ENCODE data around the gene ZMIZ1. TPM values are rescaled to one million over a fixed set of nuclear protein-coding genes. Genes with fewer than 3 reads are reported as not detected.

ZMIZ1 gene
- total and polyA plus RNA-seq, 4 donors, result 18.3 to 80.2 (median 42.6) TPM

- Histone ChIP-seq H3K27me3 (ENCODE audit: control insufficient read depth in 3 of 3, insufficient read depth in 3 of 3, low read length in 2 of 3) (no peaks in the 10 kb centered on the region), H3K27ac (ENCODE audit: low read depth in 1 of 2, low read length in 1 of 2) (peak overlapping the region; percentile 90 to 96), H3K4me1 (ENCODE audit: control insufficient read depth in 5 of 5, insufficient read depth in 5 of 5, low read length in 5 of 5) (peaks cover 0 to 20% (median 6%) of the 10 kb centered on the region in 5 donors), H3K36me3 (ENCODE audit: control insufficient read depth in 4 of 4, insufficient read depth in 4 of 4, low read length in 4 of 4) (peaks cover 11 to 34% (median 22%) of the 10 kb centered on the region in 4 donors), H3K4me3 (peak overlapping the region; percentile 67), H3K9me3 (ENCODE audit: control insufficient read depth in 4 of 4, insufficient read depth in 3 of 4, low read length in 3 of 4) (no peaks in the 10 kb centered on the region), H3K9ac (ENCODE audit: insufficient read depth in 1 of 2, low read length in 2 of 2) (peak overlapping the region; percentile 30 to 41)
- DNase-seq (no peak), ATAC-seq (ENCODE audit: insufficient read depth, low FRiP score) (no peak)
- WGBS, 2 donors, result 64 to 73% methylated on average over 3 of the region's 3 CpGs
- TF ChIP-seq CTCF (IDR thresholded peaks at IDR 0.05; ENCODE audit: control extremely low read depth, extremely low read depth), result no peak
These were observed 279.8 kb downstream of the ZMIZ1 start for GRCh38 chr10:79348640-79348988.

- H3K36me3 ChIP-seq (ENCODE audit: control insufficient read depth in 4 of 4, insufficient read depth in 4 of 4, low read length in 4 of 4), result peaks cover 15 to 38% (median 27%) of the 10 kb centered on the region in 4 donors
- ATAC-seq (ENCODE audit: insufficient read depth, low FRiP score) (no peak), DNase-seq (no peak)
- no peak overlapping the region for H3K27ac ChIP-seq (ENCODE audit: low read depth in 1 of 2, low read length in 1 of 2)
- WGBS, 2 donors, result 80 to 89% methylated on average over 6 of the region's 6 CpGs
- H3K4me3 ChIP-seq, result no peak overlapping the region
- no peaks in the 10 kb centered on the region for H3K27me3 ChIP-seq (ENCODE audit: control insufficient read depth in 3 of 3, insufficient read depth in 3 of 3, low read length in 2 of 3)
- H3K9me3 ChIP-seq (ENCODE audit: control insufficient read depth in 4 of 4, insufficient read depth in 3 of 4, low read length in 3 of 4), result no peaks in the 10 kb centered on the region
- no peak overlapping the region for H3K9ac ChIP-seq (ENCODE audit: insufficient read depth in 1 of 2, low read length in 2 of 2)
- TF ChIP-seq CTCF (IDR thresholded peaks at IDR 0.05; ENCODE audit: control extremely low read depth, extremely low read depth), result no peak
- H3K4me1 ChIP-seq (ENCODE audit: control insufficient read depth in 5 of 5, insufficient read depth in 5 of 5, low read length in 5 of 5), result peaks cover 0 to 20% (median 6%) of the 10 kb centered on the region in 5 donors
These were observed 280.3 kb downstream of the ZMIZ1 start for GRCh38 chr10:79349072-79349491.

- H3K36me3 ChIP-seq (ENCODE audit: control insufficient read depth in 4 of 4, insufficient read depth in 4 of 4, low read length in 4 of 4), result peaks cover 18 to 46% (median 29%) of the 10 kb centered on the region in 4 donors
- H3K4me3 ChIP-seq, result no peak overlapping the region
- WGBS, 2 donors, result 78 to 85% methylated on average over 6 of the region's 6 CpGs
- ATAC-seq (ENCODE audit: insufficient read depth, low FRiP score) (no peak), DNase-seq (no peak)
- no peak for TF ChIP-seq CTCF (IDR thresholded peaks at IDR 0.05; ENCODE audit: control extremely low read depth, extremely low read depth)
- no peak overlapping the region for H3K27ac ChIP-seq (ENCODE audit: low read depth in 1 of 2, low read length in 1 of 2)
- H3K4me1 ChIP-seq (ENCODE audit: control insufficient read depth in 5 of 5, insufficient read depth in 5 of 5, low read length in 5 of 5), result peaks cover 0 to 20% (median 6%) of the 10 kb centered on the region in 5 donors
- no peaks in the 10 kb centered on the region for H3K9me3 ChIP-seq (ENCODE audit: control insufficient read depth in 4 of 4, insufficient read depth in 3 of 4, low read length in 3 of 4)
- no peak overlapping the region for H3K9ac ChIP-seq (ENCODE audit: insufficient read depth in 1 of 2, low read length in 2 of 2)
- H3K27me3 ChIP-seq (ENCODE audit: control insufficient read depth in 3 of 3, insufficient read depth in 3 of 3, low read length in 2 of 3), result no peaks in the 10 kb centered on the region
These were observed 281.1 kb downstream of the ZMIZ1 start for GRCh38 chr10:79349766-79350406.

Data from lung (tissue), 12 donors.